HCT116 (cell line): ENCODE results near the gene ETAA1. TPM values are rescaled to one million over a fixed set of nuclear protein-coding genes. Genes with fewer than 3 reads are reported as not detected.

Source experiments
- ATAC-seq: fragments of 200-7000 bp; cut with Tn5 transposase; 2 replicates; pipeline ENCODE4 v1.9.1; 2020; ENCODE audit warnings: mild to moderate bottlenecking, moderate library complexity
- BruUV-seq: library from RNA; stranded (reverse); fragments of 400-500 nt; replicated peaks from 2 replicates; lab custom pipeline; 2021; lab: Mats Ljungman, UMichigan
- CTCF ChIA-PET: fragments of 300-600 bp; sonication (Branson Sonifier 250); formaldehyde crosslinking; loops from one replicate; lab custom pipeline; 2021; ENCODE audit warnings: antibody characterized with exemption; lab: Charles Lee
- POLR2A ChIA-PET: fragments of 300-600, 350-600 bp; sonication (Branson Sonifier 250); formaldehyde crosslinking; loops from one replicate; lab custom pipeline; 2021; ENCODE audit warnings: antibody characterized with exemption; lab: Charles Lee
- RAD21 ChIA-PET, 2 experiments: fragments of 300-600 bp; sonication (Branson Sonifier 250); formaldehyde crosslinking; loops; one replicate each; lab custom pipeline; 2023; ENCODE audit warnings: low total read pairs in 2 of 2; ENCODE audit not compliant: uncharacterized antibody in 2 of 2, unreplicated experiment in 2 of 2, low non-redundant PET in 1 of 2; lab: Charles Lee
- DNase-seq: peaks from one replicate; pipeline ENCODE4 v3.0.0-alpha.2; 2010; ENCODE audit warnings: low read depth, low spot score
- H2AFZ ChIP-seq: fragments of 200-600 bp; shearing (Covaris generic), sonication (generic); 2 replicates; pipeline ENCODE4 v1.6.1; 2017; ENCODE audit warnings: low read depth, mixed run types, mixed read lengths, antibody characterized with exemption, low read length; ENCODE audit not compliant: poor library complexity, severe bottlenecking
- H3K27ac ChIP-seq: 2 replicates; pipeline ENCODE4 v1.5.1; 2012; ENCODE audit warnings: low read depth, low read length
- H3K27me3 ChIP-seq: fragments of 200-600 bp; sonication (generic); 2 replicates; pipeline ENCODE4 v1.6.1; 2016; ENCODE audit warnings: mixed run types, low read length, mixed read lengths; ENCODE audit not compliant: insufficient read depth
- H3K36me3 ChIP-seq, 2 experiments: fragments of 200-500 bp in 1 of 2; fragments of 200-600 bp in 1 of 2; sonication (Bioruptor generic) in 1 of 2; sonication (generic) in 1 of 2; 2 replicates each; pipeline versions ENCODE4 v1.5.1 to v1.6.1; 2014 to 2016; ENCODE audit warnings: low read length in 2 of 2, inconsistent platforms in 1 of 2, mixed read lengths in 1 of 2, mixed run types in 1 of 2; ENCODE audit not compliant: insufficient read depth in 2 of 2, control insufficient read depth in 1 of 2
- H3K4me1 ChIP-seq, 2 experiments: fragments of 200-600 bp in 1 of 2; sonication (generic) in 1 of 2; 2 replicates each; pipeline versions ENCODE4 v1.5.1 to v1.6.1; 2012 to 2017; ENCODE audit warnings: low read length in 2 of 2, inconsistent platforms in 1 of 2, mild to moderate bottlenecking in 1 of 2, mixed read lengths in 1 of 2, mixed run types in 1 of 2, moderate library complexity in 1 of 2; ENCODE audit not compliant: insufficient read depth in 2 of 2, control insufficient read depth in 1 of 2
- H3K4me2 ChIP-seq: fragments of 200-600 bp; sonication (generic); 2 replicates; pipeline ENCODE4 v1.6.1; 2017; ENCODE audit warnings: mixed run types, low read length, mixed read lengths
- H3K4me3 ChIP-seq, 2 experiments: fragments of 200-600 bp in 1 of 2; sonication (generic) in 1 of 2; replicated peaks in 1 of 2; 2 replicates each; pipeline ENCODE4 v1.5.1; 2011 to 2016; ENCODE audit warnings: low read length in 2 of 2, control low read depth in 1 of 2, low read depth in 1 of 2, mild to moderate bottlenecking in 1 of 2, mixed read lengths in 1 of 2, mixed run types in 1 of 2
- H3K79me2 ChIP-seq: fragments of 200-600 bp; sonication (generic); 2 replicates; pipeline ENCODE4 v1.6.1; 2017; ENCODE audit warnings: mild to moderate bottlenecking, mixed run types, low read length, moderate library complexity, mixed read lengths; ENCODE audit not compliant: insufficient read depth
- H3K9ac ChIP-seq: fragments of 200-600 bp; sonication (generic); 2 replicates; pipeline ENCODE4 v1.6.1; 2016; ENCODE audit warnings: low read length, mixed read lengths
- H3K9me2 ChIP-seq: fragments of 200-600 bp; sonication (generic), shearing (Covaris generic); 2 replicates; pipeline ENCODE4 v1.6.1; 2017; ENCODE audit warnings: mixed run types, mild to moderate bottlenecking, moderate library complexity; ENCODE audit not compliant: insufficient read depth
- H3K9me3 ChIP-seq, 2 experiments: fragments of 200-500 bp in 1 of 2; fragments of 200-600 bp in 1 of 2; sonication (Bioruptor generic) in 1 of 2; sonication (generic) in 1 of 2; 2 replicates each; pipeline ENCODE4 v1.6.1; 2014 to 2017; ENCODE audit warnings: low read length in 2 of 2, mixed read lengths in 2 of 2, inconsistent platforms in 1 of 2, low read depth in 1 of 2, mild to moderate bottlenecking in 1 of 2, mixed run types in 1 of 2, moderate library complexity in 1 of 2; ENCODE audit not compliant: control insufficient read depth in 1 of 2, insufficient read depth in 1 of 2
- H4K20me1 ChIP-seq: fragments of 200-600 bp; sonication (generic), shearing (Covaris generic); 2 replicates; pipeline ENCODE4 v1.6.1; 2017; ENCODE audit warnings: mixed run types, mild to moderate bottlenecking, moderate library complexity; ENCODE audit not compliant: insufficient read depth
- CEBPB ChIP-seq: IDR thresholded peaks from 2 replicates; pipeline ENCODE4 v1.6.1; 2012; ENCODE audit warnings: low read depth
- EZH2 ChIP-seq: fragments of 200-600 bp; sonication (generic); IDR thresholded peaks from 2 replicates; pipeline ENCODE4 v1.6.1; 2017; ENCODE audit warnings: antibody characterized with exemption, mixed run types
- FOSL1 ChIP-seq: IDR thresholded peaks from 2 replicates; pipeline ENCODE4 v1.6.1; 2012; ENCODE audit warnings: low read depth
- POLR2A ChIP-seq: IDR thresholded peaks from 2 replicates; pipeline ENCODE4 v1.7.0; 2011; ENCODE audit warnings: borderline replicate concordance; ENCODE audit not compliant: insufficient read depth, insufficient read length; ENCODE audit errors: extremely low read depth
- POLR2AphosphoS5 ChIP-seq: IDR thresholded peaks from 2 replicates; pipeline ENCODE4 v1.6.1; 2011; ENCODE audit warnings: mild to moderate bottlenecking, low read depth, low read length, moderate library complexity
- SRF ChIP-seq: IDR thresholded peaks from 2 replicates; pipeline ENCODE4 v1.6.1; 2012; ENCODE audit warnings: low read depth
- TCF7L2 ChIP-seq: IDR thresholded peaks from 2 replicates; pipeline ENCODE4 v1.7.0; 2011; ENCODE audit warnings: borderline replicate concordance, inconsistent platforms; ENCODE audit not compliant: insufficient read depth, insufficient read length; ENCODE audit errors: extremely low read depth
- intact Hi-C: fragments of 100-400 bp; cut with micrococcal nuclease; formaldehyde crosslinking; loops from 2 replicates; pipeline ENCODE4 v1.10.0; 2022
- total RNA-seq: library from RNA; stranded (reverse); gene quantifications from one replicate; pipeline ENCODE4 v1.2.1, GENCODE V29; 2021; ENCODE audit not compliant: unreplicated experiment
- TF ChIP-seq, protein P1 (sequence below): IDR thresholded peaks from 2 replicates; pipeline ENCODE4 v1.6.1; 2012; ENCODE audit warnings: low read depth

Gene ETAA1
- total RNA-seq, 1 experiment from 2014 or later = 9.6 TPM

DNA sequence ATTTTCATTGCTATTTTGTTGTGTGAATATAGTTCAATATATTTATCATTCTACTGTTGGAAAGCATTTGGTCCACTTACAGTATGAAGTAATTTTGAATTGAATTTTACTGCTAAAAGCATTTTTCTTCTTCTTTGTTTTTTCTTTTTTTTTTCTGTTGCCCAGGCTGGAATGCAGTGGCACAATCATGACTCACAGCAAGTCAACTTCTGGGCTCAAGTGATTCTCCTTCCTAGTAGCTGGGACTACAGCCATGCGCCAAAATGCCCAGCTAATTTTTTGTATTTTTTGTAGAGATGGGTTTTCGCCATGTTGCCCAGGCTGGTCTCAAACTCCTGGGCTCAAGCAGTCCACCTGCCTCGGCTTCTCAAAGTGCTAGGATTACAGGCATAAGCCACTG is 2.4 kb upstream of the ETAA1 start:
- ChIA-PET CTCF (no interaction called here), POLR2A (no interaction called here), RAD21 (no interaction called here)
- no peak overlapping the region for H3K4me2 ChIP-seq
- no peaks in the 10 kb centered on the region for H3K9me2 ChIP-seq
- ATAC-seq (no peak), DNase-seq (no peak)
- no peaks in the 10 kb centered on the region for H4K20me1 ChIP-seq
- TF ChIP-seq CEBPB = no peak
- TF ChIP-seq POLR2A = no peak
- TF ChIP-seq, protein P1, sequence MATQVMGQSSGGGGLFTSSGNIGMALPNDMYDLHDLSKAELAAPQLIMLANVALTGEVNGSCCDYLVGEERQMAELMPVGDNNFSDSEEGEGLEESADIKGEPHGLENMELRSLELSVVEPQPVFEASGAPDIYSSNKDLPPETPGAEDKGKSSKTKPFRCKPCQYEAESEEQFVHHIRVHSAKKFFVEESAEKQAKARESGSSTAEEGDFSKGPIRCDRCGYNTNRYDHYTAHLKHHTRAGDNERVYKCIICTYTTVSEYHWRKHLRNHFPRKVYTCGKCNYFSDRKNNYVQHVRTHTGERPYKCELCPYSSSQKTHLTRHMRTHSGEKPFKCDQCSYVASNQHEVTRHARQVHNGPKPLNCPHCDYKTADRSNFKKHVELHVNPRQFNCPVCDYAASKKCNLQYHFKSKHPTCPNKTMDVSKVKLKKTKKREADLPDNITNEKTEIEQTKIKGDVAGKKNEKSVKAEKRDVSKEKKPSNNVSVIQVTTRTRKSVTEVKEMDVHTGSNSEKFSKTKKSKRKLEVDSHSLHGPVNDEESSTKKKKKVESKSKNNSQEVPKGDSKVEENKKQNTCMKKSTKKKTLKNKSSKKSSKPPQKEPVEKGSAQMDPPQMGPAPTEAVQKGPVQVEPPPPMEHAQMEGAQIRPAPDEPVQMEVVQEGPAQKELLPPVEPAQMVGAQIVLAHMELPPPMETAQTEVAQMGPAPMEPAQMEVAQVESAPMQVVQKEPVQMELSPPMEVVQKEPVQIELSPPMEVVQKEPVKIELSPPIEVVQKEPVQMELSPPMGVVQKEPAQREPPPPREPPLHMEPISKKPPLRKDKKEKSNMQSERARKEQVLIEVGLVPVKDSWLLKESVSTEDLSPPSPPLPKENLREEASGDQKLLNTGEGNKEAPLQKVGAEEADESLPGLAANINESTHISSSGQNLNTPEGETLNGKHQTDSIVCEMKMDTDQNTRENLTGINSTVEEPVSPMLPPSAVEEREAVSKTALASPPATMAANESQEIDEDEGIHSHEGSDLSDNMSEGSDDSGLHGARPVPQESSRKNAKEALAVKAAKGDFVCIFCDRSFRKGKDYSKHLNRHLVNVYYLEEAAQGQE = no peak
- TF ChIP-seq SRF = no peak
- no peak for TF ChIP-seq EZH2
- TF ChIP-seq FOSL1 = no peak
- TF ChIP-seq POLR2AphosphoS5 = no peak
- no peak for TF ChIP-seq TCF7L2
- intact Hi-C loops = no loop called here
- peaks cover 22% of the 10 kb centered on the region for H3K79me2 ChIP-seq
- H2AFZ ChIP-seq = no peak overlapping the region
- H3K9ac ChIP-seq = no peak overlapping the region
- peaks cover 3 to 4% of the 10 kb centered on the region in 2 experiments; a peak in 2 of 4 replicates for H3K4me1 ChIP-seq
- no TSS peak for BruUV-seq
- no peaks in the 10 kb centered on the region for H3K36me3 ChIP-seq
- no peaks in the 10 kb centered on the region for H3K27me3 ChIP-seq
- no peaks in the 10 kb centered on the region for H3K9me3 ChIP-seq
- H3K27ac ChIP-seq = no peak overlapping the region
- H3K4me3 ChIP-seq = no peak overlapping the region
